Measurements from ENCODE around the gene PAPSS2.

PAPSS2 gene

GRCh38 chr10:87753995-87754866 lies 94.6 kb downstream of the PAPSS2 start:
- no peaks in the 10 kb centered on the region for H3K9me3 ChIP-seq (ENCODE audit: control insufficient read depth, low read length)
- no peaks in the 10 kb centered on the region for H3K79me2 ChIP-seq
- H3K9ac ChIP-seq: no peak overlapping the region
- no peak for TF ChIP-seq CTCF (IDR thresholded peaks at IDR 0.05)
- no peak overlapping the region for H2AFZ ChIP-seq
- H3K4me3 ChIP-seq (ENCODE audit: low read depth, low read length): no peak overlapping the region
- no peaks in the 10 kb centered on the region for H3K4me1 ChIP-seq
- H3K27me3 ChIP-seq (ENCODE audit: control insufficient read depth, insufficient read depth, low read length): no peaks in the 10 kb centered on the region
- no peak overlapping the region for H3K4me2 ChIP-seq (ENCODE audit: low read length)
- H3K27ac ChIP-seq: no peak overlapping the region
- H3K36me3 ChIP-seq (ENCODE audit: control insufficient read depth, insufficient read depth, low read length): no peaks in the 10 kb centered on the region

GRCh38 chr10:87757685-87758084 lies 98.0 kb downstream of the PAPSS2 start:
- H3K36me3 ChIP-seq (ENCODE audit: control insufficient read depth, insufficient read depth, low read length): no peaks in the 10 kb centered on the region
- no peak overlapping the region for H3K4me3 ChIP-seq (ENCODE audit: low read depth, low read length)
- no peaks in the 10 kb centered on the region for H3K79me2 ChIP-seq

GRCh38 chr10:87759551-87759950 lies 99.9 kb downstream of the PAPSS2 start:
- Histone ChIP-seq H3K4me2 (ENCODE audit: low read length) (no peak overlapping the region), H3K27ac (no peak overlapping the region), H3K9me3 (ENCODE audit: control insufficient read depth, low read length) (no peaks in the 10 kb centered on the region), H2AFZ (no peak overlapping the region), H3K9ac (no peak overlapping the region), H3K4me3 (ENCODE audit: low read depth, low read length) (no peak overlapping the region), H3K36me3 (ENCODE audit: control insufficient read depth, insufficient read depth, low read length) (no peaks in the 10 kb centered on the region), H3K27me3 (ENCODE audit: control insufficient read depth, insufficient read depth, low read length) (no peaks in the 10 kb centered on the region), H3K4me1 (no peaks in the 10 kb centered on the region), H3K79me2 (no peaks in the 10 kb centered on the region)
- no peak for TF ChIP-seq CTCF (IDR thresholded peaks at IDR 0.05)

More at GRCh38 chr10:87757685-87758084, 98.0 kb downstream of the PAPSS2 start:
- TF ChIP-seq CTCF (IDR thresholded peaks at IDR 0.05): no peak
- H3K27me3 ChIP-seq (ENCODE audit: control insufficient read depth, insufficient read depth, low read length): no peaks in the 10 kb centered on the region
- H3K4me2 ChIP-seq (ENCODE audit: low read length): no peak overlapping the region
- H3K9ac ChIP-seq: no peak overlapping the region
- no peaks in the 10 kb centered on the region for H3K9me3 ChIP-seq (ENCODE audit: control insufficient read depth, low read length)
- no peak overlapping the region for H2AFZ ChIP-seq
- no peak overlapping the region for H3K27ac ChIP-seq
- no peaks in the 10 kb centered on the region for H3K4me1 ChIP-seq

GRCh38 chr10:87760195-87760905 lies 100.7 kb downstream of the PAPSS2 start:
- Histone ChIP-seq H3K4me2 (ENCODE audit: low read length) (no peak overlapping the region), H2AFZ (no peak overlapping the region), H3K79me2 (no peaks in the 10 kb centered on the region), H3K9ac (no peak overlapping the region), H3K4me3 (ENCODE audit: low read depth, low read length) (no peak overlapping the region), H3K9me3 (ENCODE audit: control insufficient read depth, low read length) (no peaks in the 10 kb centered on the region), H3K27me3 (ENCODE audit: control insufficient read depth, insufficient read depth, low read length) (no peaks in the 10 kb centered on the region), H3K27ac (no peak overlapping the region), H3K4me1 (no peaks in the 10 kb centered on the region), H3K36me3 (ENCODE audit: control insufficient read depth, insufficient read depth, low read length) (no peaks in the 10 kb centered on the region)
- TF ChIP-seq CTCF (IDR thresholded peaks at IDR 0.05): no peak

All from parathyroid adenoma (tissue), 2 donors.